GM13977 (cell line): ENCODE measurements around the gene TYSND1.

Experiments used
- DNase-seq: peaks from one replicate; pipeline ENCODE4 v3.0.0; 2012; ENCODE audit warnings: low spot score
- CTCF ChIP-seq: IDR thresholded peaks from 2 replicates; pipeline ENCODE4 v1.5.1; 2012; ENCODE audit warnings: mild to moderate bottlenecking, control low read depth; ENCODE audit not compliant: insufficient read depth; ENCODE audit errors: extremely low read depth, missing control alignments
- in situ Hi-C: fragments of 300-500 bp; cut with MboI; formaldehyde crosslinking; loops from one replicate; pipeline ENCODE4 v1.12.0; 2022; ENCODE audit warnings: low sequenced_read_pairs, low pct_unique_long_range_greater_than_20kb, mixed read lengths, inconsistent platforms; ENCODE audit not compliant: unreplicated experiment

TYSND1 gene

GRCh38 chr10:70098271-70098670, 48.2 kb downstream of the TYSND1 start:
- in situ Hi-C loops = no loop called here
- TF ChIP-seq CTCF = no peak
- no peak for DNase-seq

GRCh38 chr10:70097459-70097858, 49.0 kb downstream of the TYSND1 start:
- DNase-seq = no peak
- no peak for TF ChIP-seq CTCF
- in situ Hi-C loops = no loop called here

GRCh38 chr10:70096705-70097420, 49.6 kb downstream of the TYSND1 start:
- TF ChIP-seq CTCF = no peak
- in situ Hi-C loops = no loop called here
- no peak for DNase-seq

- TF ChIP-seq CTCF = no peak
- DNase-seq = no peak
- in situ Hi-C loops = no loop called here
Observed at GRCh38 chr10:70096016-70096704, 50.3 kb downstream of the TYSND1 start.

GRCh38 chr10:70094250-70094649, 52.2 kb downstream of the TYSND1 start:
- no peak for DNase-seq
- in situ Hi-C loops = no loop called here
- TF ChIP-seq CTCF = no peak

- no peak for DNase-seq
- TF ChIP-seq CTCF = no peak
- in situ Hi-C loops = no loop called here
Observed at GRCh38 chr10:70093335-70093944, 53.1 kb downstream of the TYSND1 start.
